ENCODE measurements around the gene PHF13.

GRCh38 chr1:6578624-6579373, 34.7 kb upstream of the PHF13 start:
- TF ChIP-seq CTCF (IDR thresholded peaks at IDR 0.05) (no peak), EP300 (IDR thresholded peaks at IDR 0.05) (no peak)
